Testis (tissue), 3 donors: ENCODE data around the gene ATP7A. TPM values are rescaled to one million over a fixed set of nuclear protein-coding genes. Genes with fewer than 3 reads are reported as not detected.

Experiments
- DNase-seq: peaks from one replicate; pipeline ENCODE4 v3.0.0-alpha.2; 2019
- H3K27ac ChIP-seq, 2 donors: fragments of 200-600 bp; sonication (generic); one replicate each; pipeline ENCODE4 v1.5.1; 2019
- H3K27me3 ChIP-seq: fragments of 200-600 bp; sonication (generic); one replicate; pipeline ENCODE4 v1.5.1; 2019
- H3K36me3 ChIP-seq: fragments of 200-600 bp; sonication (generic); one replicate; pipeline ENCODE4 v1.5.1; 2017; ENCODE audit warnings: low read depth; ENCODE audit errors: missing control alignments
- H3K4me1 ChIP-seq: fragments of 200-600 bp; sonication (generic); one replicate; pipeline ENCODE4 v1.5.1; 2019
- H3K4me3 ChIP-seq, 2 donors: fragments of 200-600 bp; sonication (generic); one replicate each; pipeline ENCODE4 v1.5.1; 2017 to 2019
- H3K9me3 ChIP-seq: fragments of 200-600 bp; sonication (generic); one replicate; pipeline ENCODE4 v1.5.1; 2017
- CTCF ChIP-seq, 3 experiments: fragments of 450-650 bp in 2 of 3; fragments of 200-600 bp in 1 of 3; sonication (generic) in 1 of 3; IDR thresholded peaks; one replicate each; pipeline ENCODE4 v1.5.1; 2016 to 2019; ENCODE audit warnings: antibody characterized with exemption in 3 of 3, mild to moderate bottlenecking in 2 of 3, moderate library complexity in 1 of 3
- POLR2A ChIP-seq: fragments of 450-650 bp; IDR thresholded peaks from one replicate; pipeline ENCODE4 v1.6.1; 2017; ENCODE audit warnings: antibody characterized with exemption, mild to moderate bottlenecking, moderate library complexity
- WGBS, 2 donors: methylation state at CpG; one replicate each; pipeline ENCODE4 v1.1.5; 2018; 5-methylcytosine and 5-hydroxymethylcytosine counted together
- intact Hi-C: fragments of 100-400 bp; cut with DNase I; formaldehyde crosslinking; loops from one replicate; pipeline ENCODE4 v1.15.1; 2023; ENCODE audit warnings: low total_unique reads
- polyA plus RNA-seq: library from polyadenylated mRNA; stranded (reverse); fragments of 350-450 nt; fragmentation: Illumina TruSeq; extraction: RNeasy Lipid Tissue Mini Kit (QIAGEN cat#74804); gene quantifications from one replicate; pipeline ENCODE4 v1.2.3, GENCODE V29; 2014; ENCODE audit warnings: low read depth, low replicate concordance; ENCODE audit not compliant: insufficient read depth
- total RNA-seq, 2 donors: library from RNA; depleted of rRNA; stranded (reverse); fragments of >200 nt; gene quantifications; one replicate each; pipeline ENCODE4 v1.2.3, GENCODE V29; 2016

Gene ATP7A
- total and polyA plus RNA-seq, 3 donors from 2014 or later = 2.9 to 8.9 (median 8.1) TPM

- TF ChIP-seq CTCF (IDR thresholded peaks at IDR 0.05) = no peak
- TF ChIP-seq POLR2A = no peak
- H3K27me3 ChIP-seq = no peaks in the 10 kb centered on the region
- no peaks in the 10 kb centered on the region for H3K36me3 ChIP-seq
- H3K4me1 ChIP-seq = no peaks in the 10 kb centered on the region
- H3K4me3 ChIP-seq = no peak overlapping the region
- no peak overlapping the region for H3K27ac ChIP-seq
- no peaks in the 10 kb centered on the region for H3K9me3 ChIP-seq
- DNase-seq = no peak
- intact Hi-C loops = no loop called here
- WGBS, 2 donors = 93 to 96% methylated on average over 6 of the region's 6 CpGs
Measured at GRCh38 chrX:78035061-78035460, 124.6 kb downstream of the ATP7A start.

GRCh38 chrX:78037881-78038280, 127.4 kb downstream of the ATP7A start:
- no peak for TF ChIP-seq POLR2A
- no peak for TF ChIP-seq CTCF (IDR thresholded peaks at IDR 0.05)
- intact Hi-C loops = no loop called here
- Histone ChIP-seq H3K4me3 (no peak overlapping the region), H3K36me3 (no peaks in the 10 kb centered on the region), H3K27ac (no peak overlapping the region), H3K4me1 (no peaks in the 10 kb centered on the region), H3K9me3 (no peaks in the 10 kb centered on the region), H3K27me3 (no peaks in the 10 kb centered on the region)
- DNase-seq = no peak
- WGBS, 2 donors = 91 to 96% methylated on average over 3 of the region's 3 CpGs

- Histone ChIP-seq H3K4me3 (no peak overlapping the region), H3K36me3 (no peaks in the 10 kb centered on the region), H3K9me3 (no peaks in the 10 kb centered on the region), H3K27ac (no peak overlapping the region), H3K27me3 (no peaks in the 10 kb centered on the region), H3K4me1 (no peaks in the 10 kb centered on the region)
- intact Hi-C loops = no loop called here
- TF ChIP-seq CTCF (IDR thresholded peaks at IDR 0.05) (no peak), POLR2A (no peak)
- no peak for DNase-seq
- 86 to 100% methylated on average over 1 of the region's 1 CpG for WGBS, 2 donors
Measured at GRCh38 chrX:78042601-78043000, 132.1 kb downstream of the ATP7A start.

- Histone ChIP-seq H3K36me3 (no peaks in the 10 kb centered on the region), H3K4me1 (no peaks in the 10 kb centered on the region), H3K27me3 (no peaks in the 10 kb centered on the region), H3K9me3 (no peaks in the 10 kb centered on the region), H3K27ac (no peak overlapping the region), H3K4me3 (no peak overlapping the region)
- intact Hi-C loops = no loop called here
- DNase-seq = no peak
- WGBS, 2 donors = 68 to 83% methylated on average over 4 of the region's 4 CpGs
- TF ChIP-seq CTCF (IDR thresholded peaks at IDR 0.05) (no peak), POLR2A (no peak)
Measured at GRCh38 chrX:78046362-78046761, 135.9 kb downstream of the ATP7A start.

- no peak for TF ChIP-seq CTCF (IDR thresholded peaks at IDR 0.05)
- WGBS, 2 donors = 65 to 66% methylated on average over 2 of the region's 2 CpGs
- no peak overlapping the region for H3K27ac ChIP-seq
- intact Hi-C loops = no loop called here
- no peaks in the 10 kb centered on the region for H3K4me1 ChIP-seq
- no peak overlapping the region for H3K4me3 ChIP-seq
- H3K27me3 ChIP-seq = no peaks in the 10 kb centered on the region
- no peaks in the 10 kb centered on the region for H3K9me3 ChIP-seq
- H3K36me3 ChIP-seq = no peaks in the 10 kb centered on the region
- no peak for DNase-seq
Measured at GRCh38 chrX:78048052-78048451, 137.6 kb downstream of the ATP7A start.
